ENCODE data around the gene POLR1B. TPM values are rescaled to one million over a fixed set of nuclear protein-coding genes. Genes with fewer than 3 reads are reported as not detected.
"Not testable (repeated sequence)": the region's sequence is repeated elsewhere in the genome, so short reads cannot be mapped to it uniquely, and the experiment has no call there.

POLR1B gene
- total and polyA plus RNA-seq, 2 experiments from 2014 or later, result 8.4 to 12.6 TPM

GRCh38 chr2:112614201-112614840 lies 72.1 kb downstream of the POLR1B start:
- TF ChIP-seq CTCF (IDR thresholded peaks at IDR 0.05; ENCODE audit: low read depth, low read length), result no peak
- H3K4me3 ChIP-seq, result no peak overlapping the region
- no peak for DNase-seq (ENCODE audit: low read depth in 1 of 2, low spot score in 1 of 2)

DNA sequence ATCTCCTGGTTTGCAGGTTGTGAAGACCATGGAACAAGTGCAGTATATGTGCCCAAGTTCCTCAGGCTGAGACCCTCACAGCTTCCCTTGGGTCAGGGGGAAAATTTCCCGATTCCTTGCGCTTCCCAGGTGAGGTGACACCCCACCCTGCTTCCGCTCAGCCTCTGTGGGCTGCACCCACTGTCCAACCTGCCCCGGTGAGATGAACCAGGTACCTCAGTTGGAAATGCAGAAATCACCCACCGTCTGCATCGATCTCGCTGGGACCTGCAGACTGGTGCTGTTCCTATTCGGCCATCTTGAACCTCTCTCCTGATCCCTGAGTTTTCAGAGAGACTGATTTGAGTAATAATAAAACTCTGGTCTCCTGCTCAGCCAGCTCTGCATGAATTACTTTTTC lies 72.8 kb downstream of the POLR1B start:
- TF ChIP-seq CTCF (IDR thresholded peaks at IDR 0.05; ENCODE audit: low read depth, low read length), result no peak
- Histone ChIP-seq H3K27ac (no peak overlapping the region), H3K9me3 (ENCODE audit: low read depth) (no peaks in the 10 kb centered on the region), H3K4me3 (no peak overlapping the region), H3K36me3 (no peaks in the 10 kb centered on the region), H3K27me3 (no peaks in the 10 kb centered on the region), H3K4me1 (ENCODE audit: low read depth) (no peaks in the 10 kb centered on the region)
- no peak for DNase-seq (ENCODE audit: low read depth in 1 of 2, low spot score in 1 of 2)

More at GRCh38 chr2:112614201-112614840, 72.1 kb downstream of the POLR1B start:
- Histone ChIP-seq H3K27me3 (no peaks in the 10 kb centered on the region), H3K36me3 (no peaks in the 10 kb centered on the region), H3K27ac (no peak overlapping the region), H3K9me3 (ENCODE audit: low read depth) (no peaks in the 10 kb centered on the region), H3K4me1 (ENCODE audit: low read depth) (no peaks in the 10 kb centered on the region)

DNA sequence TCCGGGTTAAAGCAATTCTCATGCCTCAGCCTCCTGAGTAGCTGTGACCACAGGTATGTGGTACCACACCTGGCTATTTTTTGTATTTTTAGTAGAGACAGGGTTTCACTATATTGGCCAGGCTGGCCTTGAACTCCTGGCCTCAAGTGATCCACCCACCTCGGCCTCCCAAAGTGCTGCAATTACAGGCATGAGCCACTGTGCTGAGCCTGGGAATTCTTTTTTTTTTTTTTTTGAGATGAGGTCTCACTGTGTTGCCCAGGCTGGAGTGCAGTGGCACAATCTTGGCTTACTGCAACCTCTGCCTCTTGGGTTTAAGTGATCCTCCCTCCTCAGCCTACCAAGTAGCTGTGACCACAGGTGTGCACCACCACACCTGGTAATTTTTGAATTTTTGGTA lies 73.5 kb downstream of the POLR1B start:
- DNase-seq (ENCODE audit: low read depth in 1 of 2, low spot score in 1 of 2); H3K27ac ChIP-seq: not testable (repeated sequence)

DNA sequence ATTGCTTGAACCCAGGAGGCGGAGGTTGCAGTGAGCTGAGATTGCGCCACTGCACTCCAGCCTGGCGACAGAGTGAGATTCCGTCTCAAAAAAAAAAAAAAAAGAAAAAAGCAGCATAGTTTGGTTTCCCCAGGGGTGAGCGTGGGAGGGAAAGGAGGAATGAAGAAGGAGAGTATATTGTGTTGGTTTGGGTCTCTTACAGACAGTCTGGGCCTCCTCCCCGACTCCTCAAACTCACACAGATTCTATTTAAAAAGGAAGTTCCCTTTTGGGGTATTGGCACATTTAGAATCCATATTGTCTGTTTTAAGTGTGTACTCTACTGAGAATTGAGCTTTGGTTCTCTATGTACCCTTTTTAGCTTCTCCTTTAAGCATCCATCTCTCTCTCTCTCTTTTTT lies 76.1 kb downstream of the POLR1B start:
- H3K4me3 ChIP-seq, result no peak overlapping the region
- H3K36me3 ChIP-seq, result no peaks in the 10 kb centered on the region
- H3K27ac ChIP-seq, result no peak overlapping the region
- DNase-seq (ENCODE audit: low read depth in 1 of 2, low spot score in 1 of 2), result peak in 1 of 2 donors; percentile 73
- TF ChIP-seq CTCF (IDR thresholded peaks at IDR 0.05; ENCODE audit: low read depth, low read length), result no peak
- no peaks in the 10 kb centered on the region for H3K4me1 ChIP-seq (ENCODE audit: low read depth)
- no peaks in the 10 kb centered on the region for H3K27me3 ChIP-seq
- H3K9me3 ChIP-seq (ENCODE audit: low read depth), result no peaks in the 10 kb centered on the region

More for the DNA sequence above, 73.5 kb downstream of the POLR1B start:
- not testable (repeated sequence) for H3K4me3 ChIP-seq; H3K36me3 ChIP-seq; H3K9me3 ChIP-seq (ENCODE audit: low read depth); H3K27me3 ChIP-seq; H3K4me1 ChIP-seq (ENCODE audit: low read depth)

DNA sequence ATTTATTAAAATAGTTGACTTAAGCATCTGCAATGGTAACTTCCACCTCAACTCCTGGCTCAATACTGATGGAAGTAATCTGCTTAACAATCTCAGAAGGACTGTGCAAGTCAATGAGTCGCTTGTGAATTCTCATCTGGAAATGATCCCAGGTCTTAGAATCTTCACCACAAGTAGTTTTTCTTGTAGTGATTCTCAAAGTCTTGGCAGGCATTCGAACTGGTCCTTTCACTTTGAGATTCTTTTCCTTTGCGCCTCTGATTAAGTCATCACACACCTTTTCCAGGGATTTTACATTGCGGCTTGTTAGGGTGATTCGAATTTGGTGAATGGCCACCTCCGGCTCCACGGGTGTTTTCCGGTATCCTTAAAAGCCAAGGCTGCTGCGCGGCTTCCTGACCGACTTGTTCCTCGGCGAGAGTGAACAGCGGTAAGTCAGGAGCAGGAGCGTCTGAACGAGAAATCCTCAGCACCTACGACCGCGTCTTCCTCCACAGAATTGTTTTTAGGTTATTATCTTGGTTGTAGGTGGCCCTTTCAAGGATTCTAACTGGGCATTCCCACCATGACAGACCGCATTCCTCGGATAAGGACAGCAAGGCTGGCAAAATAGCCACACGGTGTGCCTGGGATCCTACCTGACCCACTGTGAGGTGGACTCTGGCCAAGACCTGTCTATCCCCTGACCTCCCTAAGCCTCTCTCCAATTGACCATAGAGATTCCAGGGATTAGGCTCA lies 79.7 kb downstream of the POLR1B start:
- no peak overlapping the region for H3K4me3 ChIP-seq
- no peaks in the 10 kb centered on the region for H3K4me1 ChIP-seq (ENCODE audit: low read depth)
- TF ChIP-seq CTCF (IDR thresholded peaks at IDR 0.05; ENCODE audit: low read depth, low read length), result no peak

DNA sequence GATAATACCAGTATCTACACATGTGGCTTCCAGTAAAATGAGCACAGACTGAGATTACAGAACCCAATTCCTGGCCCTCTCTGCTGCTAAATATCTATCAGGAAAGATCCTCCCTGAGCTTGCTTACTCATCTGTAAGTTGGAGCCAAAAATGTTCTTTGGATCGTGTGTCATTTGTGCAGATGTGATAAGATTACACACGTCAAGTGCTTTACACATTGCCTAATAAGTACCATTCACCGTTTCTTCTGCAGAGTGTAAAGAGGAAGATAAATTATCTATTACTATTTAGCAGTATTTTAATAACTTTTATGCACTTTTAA lies 80.2 kb downstream of the POLR1B start:
- Histone ChIP-seq H3K27ac (no peak overlapping the region), H3K27me3 (no peaks in the 10 kb centered on the region), H3K4me3 (no peak overlapping the region), H3K4me1 (ENCODE audit: low read depth) (no peaks in the 10 kb centered on the region), H3K36me3 (no peaks in the 10 kb centered on the region), H3K9me3 (ENCODE audit: low read depth) (no peaks in the 10 kb centered on the region)
- no peak for TF ChIP-seq CTCF (IDR thresholded peaks at IDR 0.05; ENCODE audit: low read depth, low read length)
- peak in 1 of 2 donors; percentile 86 for DNase-seq (ENCODE audit: low read depth in 1 of 2, low spot score in 1 of 2)

More for the DNA sequence above, 79.7 kb downstream of the POLR1B start:
- H3K27me3 ChIP-seq, result no peaks in the 10 kb centered on the region
- peak in 1 of 2 donors; percentile 67 for DNase-seq (ENCODE audit: low read depth in 1 of 2, low spot score in 1 of 2)
- no peaks in the 10 kb centered on the region for H3K9me3 ChIP-seq (ENCODE audit: low read depth)
- H3K27ac ChIP-seq, result no peak overlapping the region
- H3K36me3 ChIP-seq, result no peaks in the 10 kb centered on the region

Data from cardiac muscle cell (in vitro differentiated cells and primary cell).